HG03196 (cell line): ENCODE measurements around the gene EMC10.
"Not testable (repeated sequence)": the region's sequence is repeated elsewhere in the genome, so short reads cannot be mapped to it uniquely, and the experiment has no call there.

ENCODE experiments used
- ATAC-seq: cut with Tn5 transposase; IDR thresholded peaks from one replicate; pipeline ENCODE4 v1.9.1; 2021; ENCODE audit not compliant: unreplicated experiment

Gene EMC10

GRCh38 chr19:50476224-50476906 is at the start of gene EMC10, which contains the start of gene GARIN5A:
TSS of gene EMC10 (plus strand) at chr19:50476507. CDS start at chr19:50476545, 38 bp downstream.
TSS of gene GARIN5A (minus strand) at chr19:50476848. CDS start at chr19:50476388, 460 bp downstream.
- ATAC-seq = peak; percentile 85

- no peak for ATAC-seq
Observed at GRCh38 chr19:50427318-50427925, 48.9 kb upstream of the EMC10 start.

- no peak for ATAC-seq
Observed at GRCh38 chr19:50427997-50428425, 48.3 kb upstream of the EMC10 start.

GRCh38 chr19:50428772-50429463 is 47.4 kb upstream of the EMC10 start:
- no peak for ATAC-seq

- ATAC-seq = no peak
Observed at GRCh38 chr19:50430888-50431342, 45.4 kb upstream of the EMC10 start.

- ATAC-seq = peak; percentile 71
Observed at GRCh38 chr19:50431343-50432220, 44.7 kb upstream of the EMC10 start.

GRCh38 chr19:50432221-50433028 is 43.9 kb upstream of the EMC10 start, which contains the start of gene MYBPC2:
TSS of gene MYBPC2 (plus strand) at chr19:50432892. CDS start at chr19:50432954, 62 bp downstream.
- ATAC-seq = no peak

- no peak for ATAC-seq
Observed at GRCh38 chr19:50433201-50434180, 42.8 kb upstream of the EMC10 start.

- ATAC-seq = no peak
Observed at GRCh38 chr19:50434525-50434924, 41.8 kb upstream of the EMC10 start.

- ATAC-seq = no peak
Observed at GRCh38 chr19:50435221-50435620, 41.1 kb upstream of the EMC10 start.

GRCh38 chr19:50435627-50436026 is 40.7 kb upstream of the EMC10 start:
- no peak for ATAC-seq

- ATAC-seq = no peak
Observed at GRCh38 chr19:50437862-50438449, 38.4 kb upstream of the EMC10 start.

GRCh38 chr19:50439130-50439529 is 37.2 kb upstream of the EMC10 start:
- ATAC-seq = not testable (repeated sequence)

GRCh38 chr19:50444059-50444458 is 32.2 kb upstream of the EMC10 start:
- no peak for ATAC-seq

GRCh38 chr19:50447053-50447452 is 29.3 kb upstream of the EMC10 start:
- no peak for ATAC-seq

- no peak for ATAC-seq
Observed at GRCh38 chr19:50447750-50448149, 28.6 kb upstream of the EMC10 start.

GRCh38 chr19:50449236-50449899 is 26.9 kb upstream of the EMC10 start:
- no peak for ATAC-seq
